ENCODE results near the gene RNF167.

DNA sequence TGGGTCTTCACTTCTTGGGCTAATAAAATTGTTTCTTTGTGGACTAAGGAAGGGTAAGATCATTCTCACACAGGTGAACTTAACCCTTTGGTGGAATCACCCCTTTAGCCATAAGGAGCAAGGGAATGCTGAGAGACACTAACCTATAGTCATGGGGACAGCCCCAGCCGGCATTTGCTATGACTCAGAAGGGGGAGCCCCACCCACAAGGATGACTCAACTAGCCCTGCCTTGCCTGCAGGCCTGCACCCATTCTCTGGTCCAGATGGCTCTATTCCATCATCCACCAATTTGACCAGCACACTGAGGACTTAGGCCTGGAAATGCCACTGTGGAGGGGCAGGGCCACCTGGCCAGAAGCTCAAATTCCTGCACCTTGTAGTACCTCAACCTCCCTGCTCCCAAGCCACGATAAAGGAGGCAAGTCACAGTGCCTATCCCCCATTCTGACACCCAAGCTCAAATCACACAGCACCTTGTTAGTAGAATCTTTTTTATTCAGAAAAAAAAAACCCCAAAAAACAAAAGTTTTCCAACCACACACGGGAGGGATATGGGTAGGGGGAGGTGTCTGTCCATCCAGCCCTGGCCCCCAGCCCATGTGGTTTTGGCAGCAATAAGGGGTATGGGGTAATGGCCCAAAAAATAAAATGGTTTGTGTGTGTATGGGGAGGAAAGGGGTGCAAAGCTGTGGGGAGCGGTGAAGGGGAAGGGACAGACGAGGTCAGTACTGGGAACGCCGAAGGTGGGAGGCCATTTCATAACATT, 5.3 kb downstream of the RNF167 start:
- TF ChIP-seq CTCF (IDR thresholded peaks at IDR 0.05) (no peak), POLR2A (IDR thresholded peaks at IDR 0.05) (no peak)
